ENCODE results near the gene SYNJ2.
A peak's percentile ranks its signal among the peaks of the same experiment; 100 is the strongest.

Gene SYNJ2

DNA sequence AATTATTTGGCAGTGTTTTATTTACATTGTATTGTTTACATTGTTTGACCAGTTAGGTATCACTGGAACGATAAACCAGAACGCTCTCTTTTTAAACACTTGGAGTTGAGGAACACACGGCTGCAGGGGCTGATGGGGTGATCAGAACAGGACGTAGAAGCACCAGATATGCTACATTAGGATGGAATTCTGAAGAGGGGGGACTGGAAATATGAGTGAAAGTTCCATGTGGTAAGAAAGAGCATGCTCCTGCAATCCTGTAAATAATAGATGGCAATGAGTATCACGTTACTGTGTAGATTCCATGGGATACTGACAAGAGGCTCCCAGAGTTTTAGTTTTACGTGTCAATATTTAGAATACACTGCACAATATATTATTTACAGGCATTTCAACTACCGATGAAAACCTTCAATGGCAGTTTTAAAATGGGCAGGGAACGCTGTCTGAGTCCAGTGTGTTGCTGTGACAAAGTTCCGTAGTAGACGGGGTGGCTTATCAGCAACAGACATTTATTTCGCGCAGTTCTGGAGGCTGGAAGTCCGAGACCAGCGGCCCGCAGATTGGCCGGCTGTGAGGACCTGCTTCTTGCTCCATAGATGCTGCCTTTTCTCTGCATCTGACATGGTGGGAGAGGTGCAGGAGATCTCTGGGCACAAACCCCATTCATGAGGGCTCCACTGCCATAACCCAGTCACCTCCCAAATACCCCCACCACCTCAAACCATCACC, 43.1 kb downstream of the SYNJ2 start:
- Histone ChIP-seq H3K36me3 (ENCODE audit: insufficient read depth, low read length) (peaks cover 24% of the 10 kb centered on the region), H3K27ac (ENCODE audit: low read length) (peak overlapping the region; percentile 90; the same call in 1 of the 2 replicates), H3K4me1 (ENCODE audit: insufficient read depth, low read length) (peaks cover 36% of the 10 kb centered on the region), H3K27me3 (ENCODE audit: insufficient read depth, low read length, poor library complexity) (no peaks in the 10 kb centered on the region), H4K20me1 (ENCODE audit: insufficient read depth, low read length) (peaks cover 32% of the 10 kb centered on the region), H3K4me3 (ENCODE audit: low read depth in 1 of 2, low read length in 2 of 2) (no peak overlapping the region), H3K4me2 (ENCODE audit: insufficient read depth, low read length) (no peak overlapping the region), H2AFZ (ENCODE audit: low read depth, low read length) (no peak overlapping the region), H3K9me3 (ENCODE audit: insufficient read depth, low read length, severe bottlenecking) (no peaks in the 10 kb centered on the region), H3K79me2 (ENCODE audit: insufficient read depth, low read length) (peaks cover 14% of the 10 kb centered on the region), H3K9ac (ENCODE audit: low read depth, low read length) (no peak overlapping the region)
- no peak for TF ChIP-seq EZH2 (IDR thresholded peaks at IDR 0.05; ENCODE audit: borderline replicate concordance, low read depth, low read length, severe bottlenecking)
- TF ChIP-seq, protein P1, sequence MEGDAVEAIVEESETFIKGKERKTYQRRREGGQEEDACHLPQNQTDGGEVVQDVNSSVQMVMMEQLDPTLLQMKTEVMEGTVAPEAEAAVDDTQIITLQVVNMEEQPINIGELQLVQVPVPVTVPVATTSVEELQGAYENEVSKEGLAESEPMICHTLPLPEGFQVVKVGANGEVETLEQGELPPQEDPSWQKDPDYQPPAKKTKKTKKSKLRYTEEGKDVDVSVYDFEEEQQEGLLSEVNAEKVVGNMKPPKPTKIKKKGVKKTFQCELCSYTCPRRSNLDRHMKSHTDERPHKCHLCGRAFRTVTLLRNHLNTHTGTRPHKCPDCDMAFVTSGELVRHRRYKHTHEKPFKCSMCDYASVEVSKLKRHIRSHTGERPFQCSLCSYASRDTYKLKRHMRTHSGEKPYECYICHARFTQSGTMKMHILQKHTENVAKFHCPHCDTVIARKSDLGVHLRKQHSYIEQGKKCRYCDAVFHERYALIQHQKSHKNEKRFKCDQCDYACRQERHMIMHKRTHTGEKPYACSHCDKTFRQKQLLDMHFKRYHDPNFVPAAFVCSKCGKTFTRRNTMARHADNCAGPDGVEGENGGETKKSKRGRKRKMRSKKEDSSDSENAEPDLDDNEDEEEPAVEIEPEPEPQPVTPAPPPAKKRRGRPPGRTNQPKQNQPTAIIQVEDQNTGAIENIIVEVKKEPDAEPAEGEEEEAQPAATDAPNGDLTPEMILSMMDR (IDR thresholded peaks at IDR 0.05; ENCODE audit: borderline replicate concordance, extremely low read depth, low read length, poor library complexity, severe bottlenecking), result no peak
- no peak for ATAC-seq (ENCODE audit: insufficient read depth, low read depth)
- no peak for DNase-seq

DNA sequence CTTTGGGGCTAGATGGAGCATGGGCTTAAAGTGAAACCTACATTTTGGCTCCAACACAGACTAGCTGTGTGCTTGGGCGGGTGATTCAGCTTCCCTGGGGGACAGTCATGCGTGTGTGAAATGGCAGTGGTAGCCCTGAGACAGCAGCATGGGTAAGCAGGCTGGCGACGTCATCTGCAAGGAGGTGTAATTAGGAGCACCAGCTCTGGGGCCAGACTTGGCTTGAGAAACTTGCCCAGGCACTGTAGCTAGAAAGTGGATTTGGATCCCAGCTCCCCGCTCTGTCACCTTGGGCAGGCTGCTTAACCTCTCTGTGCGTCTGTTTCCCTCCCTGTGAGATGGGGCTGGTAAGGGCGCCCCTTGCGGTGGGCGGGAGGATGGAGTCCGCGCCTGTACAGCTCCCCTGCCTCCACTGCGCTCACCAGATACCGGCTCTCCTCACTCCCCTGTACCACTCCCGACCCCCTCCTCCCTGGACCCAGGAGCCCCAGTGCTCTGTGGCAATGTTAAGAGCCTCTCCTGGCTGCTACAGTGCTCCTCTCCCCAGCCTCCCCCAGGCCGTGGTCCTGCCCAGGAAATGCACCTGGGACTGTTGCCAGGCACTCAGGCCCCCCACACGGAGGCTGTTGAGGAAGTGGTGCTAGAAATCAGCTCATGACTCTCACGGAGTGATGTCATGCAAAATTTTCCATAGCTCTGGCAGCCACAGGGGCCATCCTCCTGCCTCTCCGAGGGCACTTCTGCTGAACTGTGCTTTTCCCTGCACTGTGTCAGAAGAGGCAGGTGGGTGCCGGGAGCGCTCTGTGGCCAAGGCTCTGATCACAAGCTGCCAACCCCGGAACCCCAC, 44.6 kb downstream of the SYNJ2 start:
- peak; percentile 82 for ATAC-seq (ENCODE audit: insufficient read depth, low read depth)
- peaks cover 39% of the 10 kb centered on the region for H3K4me1 ChIP-seq (ENCODE audit: insufficient read depth, low read length)
- peaks cover 22% of the 10 kb centered on the region for H4K20me1 ChIP-seq (ENCODE audit: insufficient read depth, low read length)
- DNase-seq, result peak; percentile 92
- peak overlapping the region; percentile 76 for H2AFZ ChIP-seq (ENCODE audit: low read depth, low read length)
- peak overlapping the region; percentile 5 to 55; a peak in 3 of 4 replicates for H3K4me3 ChIP-seq (ENCODE audit: low read depth in 1 of 2, low read length in 2 of 2)
- peak overlapping the region; percentile 86 for H3K4me2 ChIP-seq (ENCODE audit: insufficient read depth, low read length)
- peak overlapping the region; percentile 52 for H3K9ac ChIP-seq (ENCODE audit: low read depth, low read length)
- H3K36me3 ChIP-seq (ENCODE audit: insufficient read depth, low read length), result peaks cover 16% of the 10 kb centered on the region; the same call in 1 of the 2 replicates
- peak overlapping the region; percentile 90 for H3K27ac ChIP-seq (ENCODE audit: low read length)
- H3K9me3 ChIP-seq (ENCODE audit: insufficient read depth, low read length, severe bottlenecking), result no peaks in the 10 kb centered on the region
- peaks cover 14% of the 10 kb centered on the region for H3K79me2 ChIP-seq (ENCODE audit: insufficient read depth, low read length)
- no peaks in the 10 kb centered on the region for H3K27me3 ChIP-seq (ENCODE audit: insufficient read depth, low read length, poor library complexity)
- no peak for TF ChIP-seq EZH2 (IDR thresholded peaks at IDR 0.05; ENCODE audit: borderline replicate concordance, low read depth, low read length, severe bottlenecking)
- TF ChIP-seq, protein P1 (IDR thresholded peaks at IDR 0.05; ENCODE audit: borderline replicate concordance, extremely low read depth, low read length, poor library complexity, severe bottlenecking), result peak; percentile 97

DNA sequence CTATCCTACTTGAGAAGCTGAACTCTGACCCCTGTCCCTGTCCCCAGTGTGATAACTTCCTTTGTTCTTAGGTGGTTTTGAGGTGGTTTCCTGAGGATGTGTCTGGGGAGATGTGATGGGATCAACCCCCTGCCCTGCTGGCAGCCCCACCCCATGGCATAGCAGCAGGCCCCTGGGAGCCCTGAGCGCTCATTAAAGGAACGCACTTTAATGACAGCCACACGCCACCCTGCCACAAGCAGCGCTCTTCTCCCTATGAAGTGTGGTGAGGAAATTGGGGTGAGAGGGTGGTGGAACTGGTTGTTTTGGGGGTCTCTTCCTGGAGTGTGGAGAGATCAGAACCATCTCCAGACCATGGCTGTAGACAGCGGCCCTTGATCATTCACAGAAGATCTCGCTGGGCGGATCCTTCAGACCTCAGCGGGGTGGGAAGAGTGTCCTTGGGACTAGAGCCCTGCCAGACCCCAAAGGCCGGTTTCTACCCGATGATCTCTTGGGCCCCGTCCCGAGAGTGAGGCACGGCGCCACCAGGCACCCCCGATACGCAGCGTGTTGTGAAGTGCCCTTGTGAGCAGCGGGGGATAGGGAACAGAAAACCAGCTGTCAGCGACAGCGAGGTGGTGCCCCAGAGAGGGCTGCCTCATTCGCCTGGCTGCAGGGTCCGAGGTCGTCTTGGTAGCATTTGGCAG, 45.4 kb downstream of the SYNJ2 start:
- TF ChIP-seq, protein P1 (IDR thresholded peaks at IDR 0.05; ENCODE audit: borderline replicate concordance, extremely low read depth, low read length, poor library complexity, severe bottlenecking), result peak; percentile 57
- TF ChIP-seq EZH2 (IDR thresholded peaks at IDR 0.05; ENCODE audit: borderline replicate concordance, low read depth, low read length, severe bottlenecking), result no peak
- Histone ChIP-seq H3K27me3 (ENCODE audit: insufficient read depth, low read length, poor library complexity) (no peaks in the 10 kb centered on the region), H3K4me3 (ENCODE audit: low read depth in 1 of 2, low read length in 2 of 2) (peak overlapping the region in 1 of 2 experiments; percentile 55; a peak in 2 of 4 replicates), H3K4me2 (ENCODE audit: insufficient read depth, low read length) (peak overlapping the region; percentile 86), H3K79me2 (ENCODE audit: insufficient read depth, low read length) (peaks cover 14% of the 10 kb centered on the region), H3K9me3 (ENCODE audit: insufficient read depth, low read length, severe bottlenecking) (no peaks in the 10 kb centered on the region), H3K4me1 (ENCODE audit: insufficient read depth, low read length) (peaks cover 44% of the 10 kb centered on the region), H3K36me3 (ENCODE audit: insufficient read depth, low read length) (peaks cover 18% of the 10 kb centered on the region; the same call in 1 of the 2 replicates), H4K20me1 (ENCODE audit: insufficient read depth, low read length) (peaks cover 24% of the 10 kb centered on the region), H3K9ac (ENCODE audit: low read depth, low read length) (peak overlapping the region; percentile 52), H2AFZ (ENCODE audit: low read depth, low read length) (peak overlapping the region; percentile 76; the same call in 1 of the 2 replicates), H3K27ac (ENCODE audit: low read length) (peak overlapping the region; percentile 90)
- DNase-seq (no peak), ATAC-seq (ENCODE audit: insufficient read depth, low read depth) (peak; percentile 71)
